ENCODE data around the gene GPR15.

DNA sequence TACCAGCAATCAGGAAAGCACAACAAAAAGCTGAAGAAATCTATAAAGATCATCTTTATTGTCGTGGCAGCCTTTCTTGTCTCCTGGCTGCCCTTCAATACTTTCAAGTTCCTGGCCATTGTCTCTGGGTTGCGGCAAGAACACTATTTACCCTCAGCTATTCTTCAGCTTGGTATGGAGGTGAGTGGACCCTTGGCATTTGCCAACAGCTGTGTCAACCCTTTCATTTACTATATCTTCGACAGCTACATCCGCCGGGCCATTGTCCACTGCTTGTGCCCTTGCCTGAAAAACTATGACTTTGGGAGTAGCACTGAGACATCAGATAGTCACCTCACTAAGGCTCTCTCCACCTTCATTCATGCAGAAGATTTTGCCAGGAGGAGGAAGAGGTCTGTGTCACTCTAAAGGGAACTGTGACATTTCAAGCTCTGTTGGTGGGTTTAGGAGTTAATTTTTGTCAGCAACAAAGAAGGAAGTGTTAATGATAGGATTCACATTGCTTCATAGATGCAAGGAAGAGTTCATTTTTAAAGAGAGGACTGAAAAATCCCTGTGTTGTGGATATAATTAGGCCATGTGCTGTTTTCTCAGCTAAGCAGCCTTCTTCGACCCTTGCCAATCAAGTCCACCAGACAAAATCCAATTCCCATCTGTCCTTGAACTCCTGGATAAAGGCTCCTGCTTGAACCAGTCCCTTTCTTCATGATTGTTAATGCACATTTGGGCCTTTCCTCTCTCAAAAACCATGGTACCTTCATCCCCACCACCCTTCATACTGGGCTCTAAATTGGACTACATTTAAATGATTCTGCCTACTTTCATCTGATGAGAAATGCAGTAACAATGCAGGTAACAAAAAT lies 1.2 kb downstream of the GPR15 start:
- TF ChIP-seq, protein P1, sequence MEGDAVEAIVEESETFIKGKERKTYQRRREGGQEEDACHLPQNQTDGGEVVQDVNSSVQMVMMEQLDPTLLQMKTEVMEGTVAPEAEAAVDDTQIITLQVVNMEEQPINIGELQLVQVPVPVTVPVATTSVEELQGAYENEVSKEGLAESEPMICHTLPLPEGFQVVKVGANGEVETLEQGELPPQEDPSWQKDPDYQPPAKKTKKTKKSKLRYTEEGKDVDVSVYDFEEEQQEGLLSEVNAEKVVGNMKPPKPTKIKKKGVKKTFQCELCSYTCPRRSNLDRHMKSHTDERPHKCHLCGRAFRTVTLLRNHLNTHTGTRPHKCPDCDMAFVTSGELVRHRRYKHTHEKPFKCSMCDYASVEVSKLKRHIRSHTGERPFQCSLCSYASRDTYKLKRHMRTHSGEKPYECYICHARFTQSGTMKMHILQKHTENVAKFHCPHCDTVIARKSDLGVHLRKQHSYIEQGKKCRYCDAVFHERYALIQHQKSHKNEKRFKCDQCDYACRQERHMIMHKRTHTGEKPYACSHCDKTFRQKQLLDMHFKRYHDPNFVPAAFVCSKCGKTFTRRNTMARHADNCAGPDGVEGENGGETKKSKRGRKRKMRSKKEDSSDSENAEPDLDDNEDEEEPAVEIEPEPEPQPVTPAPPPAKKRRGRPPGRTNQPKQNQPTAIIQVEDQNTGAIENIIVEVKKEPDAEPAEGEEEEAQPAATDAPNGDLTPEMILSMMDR (IDR thresholded peaks at IDR 0.05; ENCODE audit: low read depth, low read length): no peak
- TF ChIP-seq POLR2A (IDR thresholded peaks at IDR 0.05; ENCODE audit: extremely low read depth, insufficient read length): no peak
